Measurements from ENCODE around the gene FITM1.

The FITM1 gene, protein sequence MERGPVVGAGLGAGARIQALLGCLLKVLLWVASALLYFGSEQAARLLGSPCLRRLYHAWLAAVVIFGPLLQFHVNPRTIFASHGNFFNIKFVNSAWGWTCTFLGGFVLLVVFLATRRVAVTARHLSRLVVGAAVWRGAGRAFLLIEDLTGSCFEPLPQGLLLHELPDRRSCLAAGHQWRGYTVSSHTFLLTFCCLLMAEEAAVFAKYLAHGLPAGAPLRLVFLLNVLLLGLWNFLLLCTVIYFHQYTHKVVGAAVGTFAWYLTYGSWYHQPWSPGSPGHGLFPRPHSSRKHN

DNA sequence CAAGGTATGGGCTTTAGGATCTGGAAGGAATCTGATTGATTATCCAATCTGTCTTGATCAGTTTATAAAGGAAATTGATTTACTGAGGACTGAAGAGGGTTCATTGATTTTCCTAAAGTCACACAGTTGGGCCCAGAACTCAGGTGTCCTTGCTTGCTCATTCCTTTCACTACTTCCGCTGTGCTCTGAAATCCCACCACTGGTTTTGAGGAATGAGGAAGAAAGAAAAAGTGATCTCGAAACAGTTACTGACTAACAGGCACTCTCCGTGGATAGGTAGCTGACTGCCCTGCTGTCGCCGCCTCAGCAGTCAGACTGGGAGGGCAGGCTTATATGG is at the start of gene FITM1:
Gene FITM1 (plus strand): TSS at position 280 of the 337 bp plus-strand sequence. CDS start 905 bp downstream, outside the sequence.
- DNase-seq: no peak

- DNase-seq: no peak
These were observed 49.3 kb upstream of the FITM1 start for GRCh38 chr14:24080888-24081738.

- no peak for DNase-seq
These were observed 48.7 kb upstream of the FITM1 start for GRCh38 chr14:24081739-24082211.

DNA sequence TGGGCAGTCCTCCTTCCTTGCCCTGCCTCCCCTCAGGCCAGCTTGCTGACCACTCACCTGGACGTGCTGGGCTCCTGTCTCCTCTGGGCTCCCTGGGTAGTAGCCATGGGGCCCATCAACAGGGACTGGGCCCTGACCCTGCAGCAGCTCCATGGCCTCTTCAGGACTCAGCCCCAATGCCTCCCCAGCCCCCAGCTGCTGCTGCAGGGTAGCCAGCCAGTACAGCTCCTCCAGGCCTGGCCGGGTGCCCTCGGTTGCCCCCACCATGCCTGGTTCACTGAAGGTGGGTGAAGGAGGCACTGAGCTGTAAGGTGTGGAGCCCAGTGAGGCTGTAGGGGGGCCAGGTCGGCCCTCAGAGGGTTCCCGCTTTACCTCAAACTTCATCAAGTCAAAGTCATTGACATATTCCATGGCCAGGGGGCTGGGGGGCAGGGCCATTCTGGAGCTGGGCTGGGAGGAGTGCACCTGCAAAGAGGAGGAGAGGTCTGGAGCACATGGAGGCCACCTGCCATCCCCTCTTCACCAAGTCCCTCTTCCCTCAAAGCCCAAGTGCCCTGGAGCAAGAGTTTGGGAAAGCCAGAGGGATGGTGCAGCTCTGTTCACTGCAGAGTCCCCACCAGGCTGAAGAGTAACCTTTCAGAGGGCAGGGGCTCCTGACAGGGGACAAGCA is 47.9 kb upstream of the FITM1 start:
- DNase-seq: no peak

- DNase-seq: no peak
These were observed 47.0 kb upstream of the FITM1 start for GRCh38 chr14:24083462-24083861.

DNA sequence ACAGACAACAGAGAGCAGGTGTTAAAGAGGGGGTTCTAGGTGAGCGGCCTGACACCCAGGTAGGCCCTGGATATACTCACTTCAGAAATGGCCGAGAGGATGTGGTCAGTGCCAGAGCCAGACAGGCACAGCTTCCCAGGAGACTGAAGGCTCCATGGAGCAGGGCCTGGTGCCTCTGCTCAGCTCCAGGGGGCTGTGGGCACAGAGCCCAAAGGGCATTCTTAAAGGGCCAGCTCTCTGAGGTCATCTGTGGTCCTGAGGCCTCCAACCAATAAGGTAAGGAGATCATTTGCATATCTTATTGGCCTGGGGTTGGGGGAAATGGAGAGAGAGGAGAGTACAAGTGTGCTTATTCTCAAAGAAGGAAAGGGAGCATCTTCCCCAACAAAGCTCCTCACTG is 46.0 kb upstream of the FITM1 start:
- DNase-seq: no peak

DNA sequence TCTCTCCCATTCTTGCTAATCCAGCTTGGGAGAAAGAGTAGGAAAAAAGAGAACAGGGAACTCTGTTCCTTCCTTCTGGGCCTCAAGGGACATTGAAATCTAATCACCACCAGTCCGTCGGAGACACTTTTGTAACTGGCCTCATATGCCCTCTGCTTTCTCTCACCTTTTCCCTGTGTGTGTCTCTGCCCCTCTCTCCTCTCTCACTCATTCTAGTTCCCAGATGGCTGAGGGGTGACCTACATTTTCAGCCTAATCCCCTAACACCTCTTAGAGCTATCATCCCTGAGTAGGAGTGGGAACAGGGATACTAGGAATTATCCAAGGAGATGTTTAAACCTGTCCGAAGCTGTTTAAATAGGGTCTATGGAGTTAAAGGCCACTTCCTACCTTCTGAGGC is 45.2 kb upstream of the FITM1 start:
- DNase-seq: no peak

DNA sequence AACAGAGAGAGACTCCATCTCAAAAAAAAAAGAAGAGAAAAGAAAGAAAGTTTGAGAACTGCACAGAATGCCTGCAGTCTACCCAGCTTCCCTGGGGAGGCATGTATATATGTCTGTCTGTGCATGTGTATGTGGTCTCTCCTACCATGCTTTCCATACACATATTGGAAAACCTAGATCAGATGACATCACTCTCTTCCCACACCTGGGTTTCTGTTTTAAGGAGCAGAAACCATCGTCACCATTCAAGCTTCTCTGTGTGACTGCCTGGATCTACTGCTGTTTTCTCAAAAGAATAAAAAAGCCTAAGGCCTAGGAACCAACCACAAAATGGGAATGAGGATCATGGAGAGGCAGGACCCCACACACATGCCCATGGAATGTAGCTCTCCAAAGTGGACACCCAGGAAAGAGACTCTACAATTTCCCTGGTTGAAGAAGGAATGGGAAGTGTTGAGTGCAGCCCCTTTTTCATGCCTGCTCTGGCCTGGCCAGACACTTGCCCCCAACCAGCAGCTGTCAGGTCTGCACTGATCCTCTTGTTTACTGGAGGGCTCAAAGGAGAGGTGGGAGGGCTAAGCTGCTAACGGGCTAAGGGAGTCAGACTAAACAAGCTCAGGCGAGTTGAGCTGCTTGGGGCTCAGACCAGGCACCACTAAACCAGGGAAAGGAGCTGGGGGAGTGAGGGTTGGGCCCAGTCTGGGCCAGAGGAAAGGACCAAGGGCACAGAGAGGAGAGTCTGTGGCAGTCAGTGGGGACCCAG is 44.1 kb upstream of the FITM1 start:
- DNase-seq: no peak

- no peak for DNase-seq
These were observed 43.5 kb upstream of the FITM1 start for GRCh38 chr14:24087004-24087403.

DNA sequence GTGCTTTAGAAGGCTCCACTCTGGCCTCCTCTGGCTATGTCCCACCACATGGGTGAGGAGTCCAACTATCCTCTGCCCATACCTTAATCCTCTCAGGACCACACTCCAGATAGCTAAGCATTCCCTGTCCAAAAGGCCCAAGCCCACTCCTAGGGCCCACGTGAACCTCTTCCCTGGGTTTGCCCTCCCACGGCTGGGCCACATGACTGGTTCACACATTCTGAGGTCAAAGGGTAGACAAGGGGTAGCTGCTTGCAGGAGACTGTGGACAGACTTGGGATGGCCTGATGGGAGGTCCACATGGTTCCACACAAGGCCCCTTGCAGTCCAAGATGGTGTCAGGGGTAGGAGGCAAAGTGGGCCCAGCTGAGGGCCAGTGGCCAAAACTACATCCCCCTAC is 42.4 kb upstream of the FITM1 start:
- DNase-seq: no peak

GRCh38 chr14:24089890-24090289 is 40.6 kb upstream of the FITM1 start:
- no peak for DNase-seq

GRCh38 chr14:24092110-24092504 is 38.4 kb upstream of the FITM1 start:
- DNase-seq: no peak

- no peak for DNase-seq
These were observed 37.8 kb upstream of the FITM1 start for GRCh38 chr14:24092505-24093206.

- no peak for DNase-seq
These were observed 37.1 kb upstream of the FITM1 start for GRCh38 chr14:24093207-24093900.

DNA sequence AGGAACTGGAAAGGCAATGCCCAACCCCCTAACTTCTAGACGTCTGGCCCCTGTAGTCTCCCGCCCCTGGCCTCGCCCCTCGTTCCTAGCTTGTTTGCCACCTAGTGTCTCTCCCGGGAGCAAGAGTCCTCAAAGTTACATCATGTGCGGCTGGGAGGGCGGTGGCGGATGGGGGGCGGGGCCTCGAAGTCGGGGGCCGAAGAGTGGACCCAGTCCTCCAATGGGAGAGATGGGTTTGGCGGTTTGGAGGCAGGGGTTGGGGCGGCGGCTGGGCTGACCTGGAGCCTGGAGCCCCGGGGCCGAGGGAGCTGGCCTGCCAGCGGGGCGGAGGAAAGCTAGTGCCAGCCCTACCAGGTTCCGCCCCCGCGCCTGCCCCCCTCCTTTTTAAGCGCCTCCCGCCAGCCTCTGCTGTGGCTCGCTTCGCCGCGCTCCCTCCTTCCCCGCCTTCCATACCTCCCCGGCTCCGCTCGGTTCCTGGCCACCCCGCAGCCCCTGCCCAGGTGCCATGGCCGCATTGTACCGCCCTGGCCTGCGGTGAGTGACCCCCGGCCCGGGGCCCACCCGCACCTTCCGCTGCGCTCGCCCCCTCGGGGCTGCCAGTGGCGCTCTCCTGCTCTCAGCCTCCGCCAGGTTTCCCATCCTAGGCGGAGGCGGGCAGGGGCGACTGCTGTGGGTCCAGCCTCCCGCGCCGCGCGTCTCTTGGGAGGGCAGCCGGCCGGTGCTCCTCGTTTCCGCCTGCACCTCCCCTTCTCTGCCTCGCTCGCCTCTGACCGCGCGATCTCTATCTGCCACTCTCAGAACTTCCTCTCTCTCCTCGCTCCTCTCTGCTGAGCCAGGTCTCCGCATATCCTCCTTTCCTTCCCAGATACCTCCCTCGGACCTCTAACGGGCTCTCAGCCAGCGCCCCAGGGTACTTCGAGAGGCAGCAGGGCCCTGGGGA is 36.3 kb upstream of the FITM1 start, which contains the start of gene PCK2:
Gene PCK2 (plus strand): TSS at position 411 of the 940 bp plus-strand sequence. CDS start 95 bp downstream, at position 506.
- DNase-seq: peak; percentile 51

DNA sequence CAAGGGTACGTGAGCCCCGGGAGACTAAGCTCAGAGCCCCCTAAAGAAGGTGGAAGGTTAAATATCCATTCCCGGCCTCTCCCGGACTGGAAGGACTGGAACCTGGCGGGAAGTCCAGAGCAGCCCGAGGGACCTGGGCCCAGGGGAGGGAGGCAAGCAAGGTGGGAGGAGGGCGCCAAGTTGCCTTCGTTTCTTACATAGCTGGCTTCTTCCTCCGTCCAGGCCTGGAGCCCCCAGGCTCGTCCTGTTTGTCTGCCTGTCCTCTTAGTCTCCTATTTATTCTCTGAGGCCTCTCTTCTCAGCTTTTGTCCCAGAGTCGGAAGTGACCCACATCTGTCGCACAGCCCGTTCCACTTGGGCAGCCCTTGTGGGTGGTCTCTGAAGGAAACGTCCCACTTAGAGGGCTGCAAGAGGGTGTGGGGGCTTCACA is 35.6 kb upstream of the FITM1 start:
- no peak for DNase-seq

DNA sequence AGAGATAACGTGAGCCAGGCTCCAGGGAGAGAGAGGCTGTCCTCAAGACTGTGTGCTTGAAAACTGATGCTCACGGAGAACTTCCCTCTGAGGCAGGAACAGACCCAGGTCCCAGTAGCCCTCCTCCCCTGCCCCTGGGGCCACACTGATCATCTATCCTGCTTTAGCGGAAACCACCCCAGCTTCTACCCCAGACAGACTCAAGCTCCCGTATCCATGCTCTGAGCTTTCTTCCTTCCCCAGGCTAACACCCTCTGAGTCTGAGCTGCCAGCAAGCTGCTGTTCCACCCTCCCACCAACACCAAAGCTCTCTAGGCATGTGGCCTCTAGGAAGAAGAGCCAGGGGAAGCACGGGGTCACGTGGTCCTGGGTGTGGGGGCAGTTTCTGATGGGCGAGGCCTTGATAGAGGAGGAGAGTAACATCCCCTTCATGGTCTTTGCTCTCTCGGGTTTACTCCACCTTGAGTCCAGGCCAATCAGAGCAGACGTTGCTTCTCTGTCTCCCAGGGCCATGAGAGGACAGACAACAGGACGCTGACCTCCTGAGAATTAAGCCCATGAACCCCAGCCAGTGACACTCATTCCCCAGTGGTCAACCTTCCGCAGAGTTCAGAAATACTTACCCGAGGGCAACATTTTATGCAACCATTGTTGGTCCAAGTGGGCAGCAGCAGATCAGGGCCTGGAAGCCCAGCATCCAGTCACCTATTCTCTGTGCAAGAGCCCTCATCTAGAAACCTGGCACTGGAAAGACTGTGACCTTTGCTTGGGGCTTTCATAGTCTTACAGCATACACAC is 35.0 kb upstream of the FITM1 start:
- DNase-seq: no peak

GRCh38 chr14:24096545-24097181 is 33.8 kb upstream of the FITM1 start:
- no peak for DNase-seq
